ENCODE measurements around the gene TCEAL3. TPM values are rescaled to one million over a fixed set of nuclear protein-coding genes. Genes with fewer than 3 reads are reported as not detected.
"Not testable (repeated sequence)": the region's sequence is repeated elsewhere in the genome, so short reads cannot be mapped to it uniquely, and the experiment has no call there.

The TCEAL3 gene
- total RNA-seq, 1 donor from 2014 or later: 12.3 TPM

- Histone ChIP-seq H3K9ac (no peak overlapping the region), H3K4me1 (peaks cover 18% of the 10 kb centered on the region), H3K4me2 (no peak overlapping the region), H2AFZ (replicated peaks) (no peak overlapping the region), H3K36me3 (no peaks in the 10 kb centered on the region), H3K27me3 (no peaks in the 10 kb centered on the region), H4K20me1 (ENCODE audit: low read depth) (no peaks in the 10 kb centered on the region), H3K79me2 (ENCODE audit: low read depth) (no peaks in the 10 kb centered on the region), H3K9me3 (ENCODE audit: low read depth) (no peaks in the 10 kb centered on the region), H3F3A (ENCODE audit: low read depth) (peaks cover 15% of the 10 kb centered on the region), H3K4me3 (no peak overlapping the region), H3K27ac (no peak overlapping the region)
- H3K36me3 Mint-ChIP-seq: no peaks in the 10 kb centered on the region
- no peak overlapping the region for H3K27ac Mint-ChIP-seq
- no peaks in the 10 kb centered on the region for H3K9me3 Mint-ChIP-seq
- DNase-seq (ENCODE audit: low spot score): no peak
- H3K4me3 Mint-ChIP-seq: no peak overlapping the region
- TF ChIP-seq CTCF (IDR thresholded peaks at IDR 0.05) (no peak), EZH2phosphoT487 (IDR thresholded peaks at IDR 0.05) (no peak), EZH2 (IDR thresholded peaks at IDR 0.05) (no peak)
- H3K4me1 Mint-ChIP-seq: peaks cover 26% of the 10 kb centered on the region
- peaks cover 4% of the 10 kb centered on the region for H3K27me3 Mint-ChIP-seq (ENCODE audit: insufficient read depth, low read depth)
Observed at GRCh38 chrX:103635436-103635835, 27.7 kb downstream of the TCEAL3 start.

- Mint-ChIP-seq H3K4me3 (peak overlapping the region; percentile 24), H3K36me3 (no peaks in the 10 kb centered on the region), H3K9me3 (no peaks in the 10 kb centered on the region), H3K27me3 (ENCODE audit: insufficient read depth, low read depth) (peaks cover 7% of the 10 kb centered on the region), H3K4me1 (peaks cover 35% of the 10 kb centered on the region), H3K27ac (no peak overlapping the region)
- peaks cover 12% of the 10 kb centered on the region for H3F3A ChIP-seq (ENCODE audit: low read depth)
- H3K27ac ChIP-seq: no peak overlapping the region
- no peaks in the 10 kb centered on the region for H3K27me3 ChIP-seq
- no peak for DNase-seq (ENCODE audit: low spot score)
- H3K79me2 ChIP-seq (ENCODE audit: low read depth): no peaks in the 10 kb centered on the region
- no peak overlapping the region for H2AFZ ChIP-seq (replicated peaks)
- peaks cover 15% of the 10 kb centered on the region for H3K4me1 ChIP-seq
- no peaks in the 10 kb centered on the region for H4K20me1 ChIP-seq (ENCODE audit: low read depth)
- H3K9ac ChIP-seq: no peak overlapping the region
- no peak overlapping the region for H3K4me3 ChIP-seq
- H3K9me3 ChIP-seq (ENCODE audit: low read depth): no peaks in the 10 kb centered on the region
- peak overlapping the region; percentile 9 for H3K4me2 ChIP-seq
- no peak for TF ChIP-seq EZH2 (IDR thresholded peaks at IDR 0.05)
- TF ChIP-seq CTCF (IDR thresholded peaks at IDR 0.05): no peak
- no peak for TF ChIP-seq EZH2phosphoT487 (IDR thresholded peaks at IDR 0.05)
- no peaks in the 10 kb centered on the region for H3K36me3 ChIP-seq
Observed at GRCh38 chrX:103637604-103638338, 30.0 kb downstream of the TCEAL3 start.

- H3K9me3 Mint-ChIP-seq; H3K9ac ChIP-seq; H3K36me3 Mint-ChIP-seq; H3K27me3 ChIP-seq; H3K9me3 ChIP-seq (ENCODE audit: low read depth); H3K27me3 Mint-ChIP-seq (ENCODE audit: insufficient read depth, low read depth); H3K36me3 ChIP-seq; H4K20me1 ChIP-seq (ENCODE audit: low read depth); H3K27ac ChIP-seq; H3K79me2 ChIP-seq (ENCODE audit: low read depth): not testable (repeated sequence)
- Mint-ChIP-seq H3K4me3 (peak overlapping the region; percentile 55), H3K27ac (peak overlapping the region; percentile 90), H3K4me1 (peaks cover 35% of the 10 kb centered on the region)
- H3K4me2 ChIP-seq: peak overlapping the region; percentile 75
- H3F3A ChIP-seq (ENCODE audit: low read depth): peaks cover 12% of the 10 kb centered on the region
- peak overlapping the region; percentile 99 for H2AFZ ChIP-seq (replicated peaks)
- peak; percentile 89 for DNase-seq (ENCODE audit: low spot score)
- peak overlapping the region; percentile 25 for H3K4me3 ChIP-seq
- peaks cover 15% of the 10 kb centered on the region for H3K4me1 ChIP-seq
Observed at GRCh38 chrX:103638479-103639346, 30.9 kb downstream of the TCEAL3 start.

Measured in neural progenitor cell (in vitro differentiated cells).